Loucy (cell line): ENCODE results near the gene MFSD6.

ENCODE experiments used
- H2AFZ ChIP-seq: fragments of 200-600 bp; sonication (generic); 2 replicates; pipeline ENCODE4 v1.6.0; 2016; ENCODE audit warnings: antibody characterized with exemption, mild to moderate bottlenecking, low read length, moderate library complexity
- H3F3A ChIP-seq: fragments of 200-600 bp; 2 replicates; pipeline ENCODE4 v1.6.0; 2016; ENCODE audit warnings: antibody characterized with exemption, low read depth, mild to moderate bottlenecking
- H3K27me3 ChIP-seq: fragments of 200-600 bp; sonication (generic); 2 replicates; pipeline ENCODE4 v1.6.1; 2014; ENCODE audit warnings: low read length, mild to moderate bottlenecking; ENCODE audit not compliant: insufficient read depth, poor library complexity, severe bottlenecking
- H3K36me3 ChIP-seq: fragments of 200-600 bp; sonication (generic); 2 replicates; pipeline ENCODE4 v1.6.1; 2016; ENCODE audit warnings: low read length; ENCODE audit not compliant: insufficient read depth
- H3K4me1 ChIP-seq: fragments of 200-600 bp; sonication (generic); 2 replicates; pipeline ENCODE4 v1.5.1; 2014; ENCODE audit warnings: low read length, mild to moderate bottlenecking; ENCODE audit not compliant: insufficient read depth, poor library complexity, severe bottlenecking
- H3K4me2 ChIP-seq: fragments of 200-600 bp; sonication (generic); 2 replicates; pipeline ENCODE4 v1.6.0; 2014; ENCODE audit warnings: antibody characterized with exemption, low read length, low read depth, mild to moderate bottlenecking; ENCODE audit not compliant: poor library complexity, severe bottlenecking
- H3K4me3 ChIP-seq: fragments of 200-600 bp; sonication (generic); 2 replicates; pipeline ENCODE4 v1.5.1; 2014; ENCODE audit warnings: low read length, mild to moderate bottlenecking, mixed read lengths; ENCODE audit not compliant: poor library complexity, severe bottlenecking
- H3K79me2 ChIP-seq: fragments of 200-600 bp; sonication (generic); 2 replicates; pipeline ENCODE4 v1.6.1; 2014; ENCODE audit warnings: low read length; ENCODE audit not compliant: insufficient read depth
- H3K9ac ChIP-seq: fragments of 200-600 bp; sonication (generic); 2 replicates; pipeline ENCODE4 v1.6.0; 2014; ENCODE audit warnings: mild to moderate bottlenecking, low read depth, low read length, moderate library complexity; ENCODE audit not compliant: poor library complexity, severe bottlenecking
- H3K9me2 ChIP-seq: fragments of 200-600 bp; sonication (generic); replicated peaks from 2 replicates; pipeline ENCODE4 v1.6.1; 2016; ENCODE audit warnings: low read depth, low read length, mixed read lengths
- H3K9me3 ChIP-seq: fragments of 200-600 bp; sonication (generic); 2 replicates; pipeline ENCODE4 v1.6.1; 2014; ENCODE audit warnings: mild to moderate bottlenecking, antibody characterized with exemption, low read length, low read depth; ENCODE audit not compliant: insufficient read depth
- H4K20me1 ChIP-seq: fragments of 200-600 bp; sonication (generic); 2 replicates; pipeline ENCODE4 v1.6.0; 2014; ENCODE audit warnings: antibody characterized with exemption, low read length, mild to moderate bottlenecking; ENCODE audit not compliant: insufficient read depth, poor library complexity, severe bottlenecking
- CTCF ChIP-seq: fragments of 200-600 bp; sonication (generic); conservative IDR thresholded peaks from 2 replicates; pipeline ENCODE4 v1.5.1; 2014; ENCODE audit warnings: mild to moderate bottlenecking, antibody characterized with exemption, low read length
- EZH2phosphoT487 ChIP-seq: fragments of 200-600 bp; IDR thresholded peaks from 2 replicates; pipeline ENCODE4 v1.6.1; 2018; ENCODE audit warnings: antibody characterized with exemption, mild to moderate bottlenecking, moderate library complexity, borderline replicate concordance

Gene MFSD6

GRCh38 chr2:190497428-190497827 lies 89.3 kb downstream of the MFSD6 start:
- Histone ChIP-seq H3K79me2 (no peaks in the 10 kb centered on the region), H3F3A (no peaks in the 10 kb centered on the region), H3K9ac (no peak overlapping the region), H3K9me2 (no peaks in the 10 kb centered on the region), H4K20me1 (no peaks in the 10 kb centered on the region), H3K4me3 (no peak overlapping the region), H3K4me1 (no peaks in the 10 kb centered on the region), H2AFZ (no peak overlapping the region), H3K9me3 (peaks cover 2% of the 10 kb centered on the region; the same call in 1 of the 2 replicates), H3K4me2 (no peak overlapping the region), H3K27me3 (no peaks in the 10 kb centered on the region), H3K36me3 (peaks cover 40% of the 10 kb centered on the region; the same call in 1 of the 2 replicates)
- TF ChIP-seq CTCF, result no peak
- no peak for TF ChIP-seq EZH2phosphoT487

GRCh38 chr2:190499273-190499672 lies 91.1 kb downstream of the MFSD6 start:
- H3K79me2 ChIP-seq, result no peaks in the 10 kb centered on the region
- H3K9me2 ChIP-seq, result no peaks in the 10 kb centered on the region
- no peaks in the 10 kb centered on the region for H3F3A ChIP-seq
- no peak overlapping the region for H3K4me3 ChIP-seq
- H4K20me1 ChIP-seq, result no peaks in the 10 kb centered on the region
- H3K9ac ChIP-seq, result no peak overlapping the region
- TF ChIP-seq CTCF (no peak), EZH2phosphoT487 (no peak)
- no peaks in the 10 kb centered on the region for H3K4me1 ChIP-seq
- peaks cover 53% of the 10 kb centered on the region; the same call in 1 of the 2 replicates for H3K36me3 ChIP-seq
- no peak overlapping the region for H3K4me2 ChIP-seq
- no peaks in the 10 kb centered on the region for H3K27me3 ChIP-seq
- no peak overlapping the region for H2AFZ ChIP-seq
- H3K9me3 ChIP-seq, result no peaks in the 10 kb centered on the region

- Histone ChIP-seq H3F3A (no peaks in the 10 kb centered on the region), H4K20me1 (no peaks in the 10 kb centered on the region), H3K79me2 (no peaks in the 10 kb centered on the region), H3K9me3 (no peaks in the 10 kb centered on the region), H2AFZ (no peak overlapping the region), H3K4me2 (no peak overlapping the region), H3K4me3 (no peak overlapping the region), H3K9me2 (no peaks in the 10 kb centered on the region), H3K27me3 (no peaks in the 10 kb centered on the region), H3K9ac (no peak overlapping the region), H3K36me3 (peaks cover 60% of the 10 kb centered on the region; the same call in 1 of the 2 replicates), H3K4me1 (no peaks in the 10 kb centered on the region)
- TF ChIP-seq CTCF, result no peak
- no peak for TF ChIP-seq EZH2phosphoT487
These were observed 91.9 kb downstream of the MFSD6 start for GRCh38 chr2:190500054-190500502.
